Right lobe of liver (tissue), 6 donors: Measurements from ENCODE around the gene TSPAN31. TPM values are rescaled to one million over a fixed set of nuclear protein-coding genes. Genes with fewer than 3 reads are reported as not detected.

Experiments used
- ATAC-seq, 4 donors: fragments of 200-7000 bp; cut with Tn5 transposase; one replicate each; pipeline ENCODE4 v1.9.1; 2020; ENCODE audit warnings: mild to moderate bottlenecking in 4 of 4, moderate library complexity in 4 of 4
- DNase-seq, 3 donors: peaks; one replicate each; pipeline ENCODE4 v3.0.0-alpha.2; 2020
- H3K27ac ChIP-seq, 3 donors: fragments of 200-600 bp; one replicate each; pipeline ENCODE4 v1.8.0; 2022
- H3K27me3 ChIP-seq, 2 donors: fragments of 200-600 bp; one replicate each; pipeline ENCODE4 v1.8.0; 2022
- H3K36me3 ChIP-seq, 4 donors: fragments of 200-600 bp; sonication (generic) in 1 of 4; one replicate each; pipeline versions ENCODE4 v1.5.1 to v1.8.0; 2017 to 2022; ENCODE audit warnings: control low read depth in 1 of 4
- H3K4me1 ChIP-seq, 4 donors: fragments of 200-600 bp; sonication (generic) in 1 of 4; one replicate each; pipeline versions ENCODE4 v1.5.1 to v1.8.0; 2017 to 2022; ENCODE audit warnings: control low read depth in 1 of 4
- H3K4me3 ChIP-seq, 3 donors: fragments of 200-600 bp; one replicate each; pipeline ENCODE4 v1.8.0; 2022
- H3K9me3 ChIP-seq, 4 donors: fragments of 200-600 bp; sonication (generic) in 1 of 4; one replicate each; pipeline versions ENCODE4 v1.5.1 to v1.8.0; 2017 to 2022; ENCODE audit warnings: control low read depth in 1 of 4
- CTCF ChIP-seq, 4 donors: fragments of 200-600 bp in 3 of 4; fragments of 450-650 bp in 1 of 4; IDR thresholded peaks; one replicate each; pipeline versions ENCODE4 v1.5.1 to v1.8.0; 2016 to 2022; ENCODE audit warnings: antibody characterized with exemption in 4 of 4, mild to moderate bottlenecking in 2 of 4
- POLR2A ChIP-seq: fragments of 450-650 bp; IDR thresholded peaks from one replicate; pipeline ENCODE4 v1.6.1; 2017; ENCODE audit warnings: antibody characterized with exemption, mild to moderate bottlenecking
- WGBS: methylation state at CpG from one replicate; pipeline ENCODE4 v1.1.6; 2018; ENCODE audit warnings: low coverage, low lambda C conversion rate; ENCODE audit not compliant: insufficient coverage; ENCODE audit errors: missing lambda C conversion rate; 5-methylcytosine and 5-hydroxymethylcytosine counted together
- intact Hi-C, 2 donors: fragments of 100-400 bp; cut with DNase I; formaldehyde crosslinking; loops; one replicate each; pipeline versions ENCODE4 v1.11.2 to v1.14.1; 2022
- microRNA-seq, 2 donors: library from miRNA; unstranded; fragments of <30 nt; microRNA quantifications; one replicate each; pipeline ENCODE4, GENCODE V29; 2019 to 2020
- total RNA-seq, 6 experiments: library from RNA; depleted of rRNA in 2 of 6; stranded (reverse); fragments of >200 nt in 2 of 6; fragmentation: NEBNext Ultra II Directional in 3 of 6; extraction: Animal tissue kit (Norgen Biotek cat#: 25700) in 3 of 6; gene quantifications; one replicate each; pipeline versions ENCODE4 v1.1.0 to v1.2.4, GENCODE V29; 2016 to 2023
- donor health status: DM: no; HTN: yes; CAD: no.
- donor health status: DM: no; HTN: no; CAD: no.
- donor health status: DM: no; HTN: no; CAD: no.
- donor health status: DM: no; HTN: yes; CAD: no.
- donor health status: DM: no; HTN: yes; CAD: no.

The TSPAN31 gene
- total RNA-seq, 6 experiments from 2014 or later: 15.1 to 34.4 (median 20.6) TPM

DNA sequence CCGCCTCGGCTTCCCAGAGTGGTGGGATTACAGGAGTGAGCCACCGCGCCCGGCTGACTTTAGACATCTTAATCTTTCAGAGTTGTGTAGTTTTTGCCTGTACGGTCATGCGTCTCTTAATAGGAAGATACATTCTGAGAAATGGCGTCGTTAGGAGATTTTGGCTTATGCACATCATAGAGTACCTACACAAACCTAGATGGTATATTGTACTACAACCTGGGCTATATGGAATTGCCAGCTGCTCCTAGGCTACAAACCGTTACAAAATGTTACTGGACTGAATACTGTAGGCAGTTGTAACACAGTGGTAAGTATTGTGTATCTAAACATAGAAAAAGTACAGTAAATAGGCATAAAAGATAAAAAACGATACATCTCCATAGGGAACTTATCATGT is 39.0 kb downstream of the TSPAN31 start:
- 91% methylated on average over 11 of the region's 11 CpGs for WGBS
- no peaks in the 10 kb centered on the region for H3K9me3 ChIP-seq
- H3K36me3 ChIP-seq: peaks cover 0 to 27% (median 11%) of the 10 kb centered on the region in 4 donors
- TF ChIP-seq POLR2A (no peak), CTCF (IDR thresholded peaks at IDR 0.05) (no peak)
- intact Hi-C loops: no loop called here
- no peak overlapping the region for H3K27ac ChIP-seq
- H3K4me3 ChIP-seq: no peak overlapping the region
- H3K4me1 ChIP-seq: peaks cover 0 to 17% (median 0%) of the 10 kb centered on the region in 4 donors
- ATAC-seq: no peak
- no peak for DNase-seq
- H3K27me3 ChIP-seq: no peaks in the 10 kb centered on the region

DNA sequence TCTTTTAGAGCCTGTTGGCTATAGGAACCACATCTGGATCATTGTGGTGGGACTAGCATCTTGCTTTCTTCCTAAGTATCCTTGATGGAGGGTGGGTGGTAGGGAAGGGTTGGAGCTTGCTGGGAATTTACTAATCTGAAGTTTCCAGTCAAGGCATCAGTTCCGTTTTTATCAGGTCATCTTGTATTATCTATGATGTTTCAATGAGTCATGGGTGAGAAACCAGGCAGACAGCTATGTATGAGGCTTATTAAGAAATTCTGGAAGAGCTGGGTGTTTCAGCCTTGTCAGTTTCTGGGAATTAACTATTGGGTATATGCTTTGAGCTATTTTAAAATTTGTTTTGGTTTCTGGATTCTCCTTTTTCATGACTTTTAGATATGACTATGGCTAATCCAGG is 49.1 kb downstream of the TSPAN31 start:
- no peaks in the 10 kb centered on the region for H3K27me3 ChIP-seq
- TF ChIP-seq POLR2A (no peak), CTCF (IDR thresholded peaks at IDR 0.05) (no peak)
- H3K4me3 ChIP-seq: no peak overlapping the region
- intact Hi-C loops: no loop called here
- no peaks in the 10 kb centered on the region for H3K9me3 ChIP-seq
- H3K36me3 ChIP-seq: peaks cover 0 to 58% (median 21%) of the 10 kb centered on the region in 4 donors
- H3K4me1 ChIP-seq: no peaks in the 10 kb centered on the region
- no peak overlapping the region for H3K27ac ChIP-seq
- 21% methylated on average over 1 of the region's 1 CpG for WGBS
- ATAC-seq (peak in 1 of 4 donors; percentile 56), DNase-seq (no peak)

DNA sequence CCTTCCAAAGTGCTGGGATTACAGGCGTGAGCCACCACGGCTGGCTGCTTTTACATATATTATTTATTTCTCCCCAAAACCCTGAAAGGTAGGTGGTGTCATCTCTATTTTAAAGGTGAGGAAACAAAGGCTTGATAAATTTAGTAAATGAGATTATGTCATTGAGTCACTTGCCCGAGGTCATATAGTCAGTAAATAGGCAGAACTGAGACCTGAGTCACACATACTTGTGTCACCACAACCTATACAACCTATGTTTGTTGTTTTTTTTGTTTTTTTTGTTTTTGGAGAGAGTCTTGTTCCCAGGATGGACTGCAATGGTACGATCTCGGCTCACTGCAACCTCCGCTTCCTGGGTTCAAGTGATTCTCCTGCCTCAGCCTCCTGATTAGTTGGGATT is 50.5 kb downstream of the TSPAN31 start:
- intact Hi-C loops: no loop called here
- Histone ChIP-seq H3K27me3 (no peaks in the 10 kb centered on the region), H3K4me1 (no peaks in the 10 kb centered on the region), H3K36me3 (peaks cover 0 to 62% (median 27%) of the 10 kb centered on the region in 4 donors), H3K4me3 (no peak overlapping the region), H3K9me3 (no peaks in the 10 kb centered on the region), H3K27ac (no peak overlapping the region)
- TF ChIP-seq POLR2A: no peak
- ATAC-seq (no peak), DNase-seq (no peak)
- 92% methylated on average over 5 of the region's 6 CpGs for WGBS

DNA sequence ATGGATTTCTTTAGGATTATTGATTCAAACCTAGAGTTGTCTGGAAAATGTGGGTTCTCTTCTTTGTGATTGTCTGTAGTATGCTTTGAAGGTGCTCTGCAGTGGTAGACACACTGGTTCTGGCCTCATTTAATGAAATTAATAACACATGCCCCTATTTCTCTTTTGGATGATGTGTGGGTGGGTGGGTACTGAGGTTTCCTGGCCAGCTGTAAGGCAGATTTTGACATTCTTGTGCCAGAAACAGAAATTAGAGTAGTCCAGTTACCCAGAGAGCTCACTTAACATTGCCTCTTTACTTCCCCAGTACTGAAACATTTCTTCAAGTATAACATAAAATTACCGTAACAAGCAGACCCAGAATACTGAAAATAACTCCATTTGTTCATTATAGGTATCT is 52.2 kb downstream of the TSPAN31 start:
- no peak for DNase-seq
- H3K4me3 ChIP-seq: no peak overlapping the region
- ATAC-seq: no peak
- no peak overlapping the region for H3K27ac ChIP-seq
- H3K27me3 ChIP-seq: no peaks in the 10 kb centered on the region
- H3K36me3 ChIP-seq: peaks cover 0 to 74% (median 30%) of the 10 kb centered on the region in 4 donors
- intact Hi-C loops: no loop called here
- 100% methylated on average over 1 of the region's 1 CpG for WGBS
- no peaks in the 10 kb centered on the region for H3K4me1 ChIP-seq
- H3K9me3 ChIP-seq: no peaks in the 10 kb centered on the region
- no peak for TF ChIP-seq POLR2A

- Histone ChIP-seq H3K27me3 (no peaks in the 10 kb centered on the region), H3K4me1 (no peaks in the 10 kb centered on the region), H3K9me3 (no peaks in the 10 kb centered on the region), H3K4me3 (no peak overlapping the region), H3K27ac (no peak overlapping the region), H3K36me3 (peaks cover 0 to 74% (median 27%) of the 10 kb centered on the region in 4 donors)
- ATAC-seq (no peak), DNase-seq (no peak)
- WGBS: 100% methylated on average over 1 of the region's 1 CpG
- intact Hi-C loops: no loop called here
- TF ChIP-seq CTCF (IDR thresholded peaks at IDR 0.05) (no peak), POLR2A (no peak)
Observed at GRCh38 chr12:57797933-57798332, 53.1 kb downstream of the TSPAN31 start.

Small RNA genes lying within 50 kb of the gene (microRNA-seq; reads per million reads assigned to microRNA genes)
- gene MIR6759: 0 reads per million in 2 donors

Other genes starting within 250 kb of the TSPAN31 start
- gene DDIT3, start 224.5 kb upstream of the TSPAN31 start, total RNA-seq: 10 to 100 TPM; 11.3 to 26.7 (median 18.7) TPM
- 10 to 100 TPM in 5 of 6 experiments, 1 to 10 TPM in 1; 7.4 to 61.1 (median 39.3) TPM for gene MBD6, start 222.2 kb upstream of the TSPAN31 start, total RNA-seq
- 10 to 100 TPM; 28.4 to 80.0 (median 36.0) TPM for gene DCTN2, start 197.8 kb upstream of the TSPAN31 start, total RNA-seq
- gene KIF5A, start 195.0 kb upstream of the TSPAN31 start, total RNA-seq: under 1 TPM in 1 of 6 experiments, not detected in 5; 0.02 TPM
- gene PIP4K2C, start 153.8 kb upstream of the TSPAN31 start, total RNA-seq: 10 to 100 TPM; 11.3 to 27.6 (median 12.8) TPM
- gene DTX3, start 140.2 kb upstream of the TSPAN31 start, total RNA-seq: 1 to 10 TPM in 5 of 6 experiments, under 1 TPM in 1; 0.86 to 2.7 (median 1.9) TPM
- 1 to 10 TPM in 5 of 6 experiments, under 1 TPM in 1; 0.92 to 2.0 (median 1.3) TPM for gene ARHGEF25, start 133.6 kb upstream of the TSPAN31 start, total RNA-seq
- gene B4GALNT1, start 111.8 kb upstream of the TSPAN31 start, total RNA-seq: 1 to 10 TPM in 3 of 6 experiments, under 1 TPM in 3; 0.44 to 3.6 (median 0.78) TPM
- gene OS9, start 50.9 kb upstream of the TSPAN31 start, total RNA-seq: 100 to 1,000 TPM; 179 to 245 (median 210) TPM
- under 1 TPM; 0.26 to 0.87 (median 0.57) TPM for gene AGAP2, start 6.3 kb upstream of the TSPAN31 start, total RNA-seq
- gene CDK4, start 7.3 kb downstream of the TSPAN31 start, total RNA-seq: 10 to 100 TPM; 23.3 to 47.3 (median 31.8) TPM
- gene MARCHF9, start 10.1 kb downstream of the TSPAN31 start, total RNA-seq: 1 to 10 TPM; 2.1 to 3.9 (median 3.3) TPM
- gene CYP27B1, start 22.0 kb downstream of the TSPAN31 start, total RNA-seq: 1 to 10 TPM in 3 of 6 experiments, under 1 TPM in 3; 0.25 to 1.4 (median 0.81) TPM
- 10 to 100 TPM in 5 of 6 experiments, 1 to 10 TPM in 1; 9.7 to 13.6 (median 10.3) TPM for gene METTL1, start 27.1 kb downstream of the TSPAN31 start, total RNA-seq
- gene EEF1AKMT3, start 27.6 kb downstream of the TSPAN31 start, total RNA-seq: 1 to 10 TPM; 3.2 to 5.5 (median 3.7) TPM
- gene TSFM, start 37.7 kb downstream of the TSPAN31 start, total RNA-seq: 10 to 100 TPM; 25.6 to 40.2 (median 30.9) TPM
- 1 to 10 TPM; 1.5 to 6.3 (median 5.0) TPM for gene AVIL, start 73.7 kb downstream of the TSPAN31 start, total RNA-seq
- 10 to 100 TPM; 39.3 to 84.2 (median 64.7) TPM for gene CTDSP2, start 101.7 kb downstream of the TSPAN31 start, total RNA-seq
- gene ATP23, start 196.5 kb downstream of the TSPAN31 start, total RNA-seq: 1 to 10 TPM; 2.2 to 7.9 (median 3.5) TPM